ENCODE measurements around the gene CTLA4.

CTLA4 gene

DNA sequence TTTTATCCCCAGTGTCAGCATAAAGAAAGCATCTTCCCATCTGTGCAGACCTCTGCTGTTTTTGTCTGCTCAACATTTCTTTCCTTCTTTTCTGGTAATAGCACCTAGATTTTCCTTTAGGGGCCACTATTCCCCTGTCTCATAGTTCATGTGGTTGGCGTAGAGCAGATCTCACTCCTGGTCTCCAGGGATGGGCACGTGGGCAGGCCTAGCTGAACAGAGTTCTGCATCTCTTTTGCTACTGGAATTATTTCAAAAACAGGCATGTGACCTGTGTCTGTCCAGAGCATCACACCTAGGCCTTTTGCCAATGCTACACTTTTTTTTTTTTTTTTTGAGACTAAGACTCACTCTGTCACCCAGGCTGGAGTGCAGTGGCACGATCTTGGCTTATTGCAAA lies 51.3 kb downstream of the CTLA4 start:
- TF ChIP-seq REST (IDR thresholded peaks at IDR 0.05; ENCODE audit: insufficient read depth in 1 of 2, low read depth in 2 of 2, low read length in 2 of 2) (no peak), FOXP2 (optimal IDR thresholded peaks at IDR 0.05; ENCODE audit: borderline replicate concordance, extremely low read depth, extremely low read length, insufficient read depth) (no peak), SIN3A (IDR thresholded peaks at IDR 0.05; ENCODE audit: borderline replicate concordance, insufficient read depth, low read length) (no peak), POLR2AphosphoS5 (IDR thresholded peaks at IDR 0.05; ENCODE audit: low read depth, low read length) (no peak), TAF1 (IDR thresholded peaks at IDR 0.05; ENCODE audit: borderline replicate concordance, insufficient read depth, low read length) (no peak)
